Measurements from ENCODE around the gene P2RX3. TPM values are rescaled to one million over a fixed set of nuclear protein-coding genes. Genes with fewer than 3 reads are reported as not detected.
A peak's percentile ranks its signal among the peaks of the same experiment; 100 is the strongest.

Gene P2RX3
- total and polyA plus RNA-seq, 2 experiments from 2014 or later, result 0.15 to 0.35 TPM

DNA sequence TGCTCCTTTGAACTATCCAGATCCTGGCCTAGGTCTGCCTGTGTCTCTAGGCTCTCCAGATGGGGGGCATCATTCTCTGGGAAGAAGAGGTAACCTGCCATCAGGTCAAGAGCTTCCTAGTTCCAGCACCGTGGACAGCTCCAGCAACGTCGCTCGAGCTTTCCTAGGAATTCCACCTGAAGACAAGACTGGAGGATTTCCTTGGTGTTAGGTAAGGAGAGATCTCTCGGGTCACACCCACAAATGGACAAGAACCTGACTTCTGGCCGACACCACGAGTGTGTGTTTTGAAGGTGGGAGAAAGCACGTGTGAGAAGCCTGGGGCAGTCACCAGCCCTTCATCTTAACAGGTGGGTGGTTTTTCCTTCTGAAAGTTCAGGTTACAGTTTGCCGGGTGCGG is 41.6 kb downstream of the P2RX3 start:
- no peak overlapping the region for H3K4me3 ChIP-seq
- peaks cover 10% of the 10 kb centered on the region for H3K27me3 Mint-ChIP-seq (ENCODE audit: insufficient read depth, low read depth, poor library complexity)
- no peak overlapping the region for H3K27ac ChIP-seq (ENCODE audit: low read depth)
- H3K27me3 ChIP-seq (ENCODE audit: insufficient read depth), result no peaks in the 10 kb centered on the region
- ATAC-seq, result peak; percentile 92
- H3F3A ChIP-seq (replicated peaks; ENCODE audit: low read depth), result no peaks in the 10 kb centered on the region
- H4K20me1 ChIP-seq (replicated peaks; ENCODE audit: insufficient read depth), result no peaks in the 10 kb centered on the region
- no peaks in the 10 kb centered on the region for H3K36me3 ChIP-seq (ENCODE audit: insufficient read depth)
- no peak overlapping the region for H2AFZ ChIP-seq
- DNase-seq (ENCODE audit: low spot score), result peak; percentile 93
- no peaks in the 10 kb centered on the region for H3K9me2 ChIP-seq (ENCODE audit: insufficient read depth)
- H3K36me3 Mint-ChIP-seq (ENCODE audit: low read depth), result no peaks in the 10 kb centered on the region
- TF ChIP-seq ZNF462 (CRISPR knock-in tag; IDR thresholded peaks at IDR 0.05) (peak; percentile 78), ZNF331 (CRISPR knock-in tag; IDR thresholded peaks at IDR 0.05; ENCODE audit: low read depth) (no peak), ZNF114 (CRISPR knock-in tag; IDR thresholded peaks at IDR 0.05) (no peak), NANOG (IDR thresholded peaks at IDR 0.05; ENCODE audit: borderline replicate concordance) (no peak), REST (IDR thresholded peaks at IDR 0.05; ENCODE audit: unreplicated experiment) (peak; percentile 96), CREB1 (CRISPR knock-in tag; IDR thresholded peaks at IDR 0.05; ENCODE audit: low read depth) (no peak), EZH2phosphoT487 (IDR thresholded peaks at IDR 0.05; ENCODE audit: unreplicated experiment) (no peak), JUNB (IDR thresholded peaks at IDR 0.05; ENCODE audit: unreplicated experiment) (no peak)
- TF ChIP-seq, protein P1, sequence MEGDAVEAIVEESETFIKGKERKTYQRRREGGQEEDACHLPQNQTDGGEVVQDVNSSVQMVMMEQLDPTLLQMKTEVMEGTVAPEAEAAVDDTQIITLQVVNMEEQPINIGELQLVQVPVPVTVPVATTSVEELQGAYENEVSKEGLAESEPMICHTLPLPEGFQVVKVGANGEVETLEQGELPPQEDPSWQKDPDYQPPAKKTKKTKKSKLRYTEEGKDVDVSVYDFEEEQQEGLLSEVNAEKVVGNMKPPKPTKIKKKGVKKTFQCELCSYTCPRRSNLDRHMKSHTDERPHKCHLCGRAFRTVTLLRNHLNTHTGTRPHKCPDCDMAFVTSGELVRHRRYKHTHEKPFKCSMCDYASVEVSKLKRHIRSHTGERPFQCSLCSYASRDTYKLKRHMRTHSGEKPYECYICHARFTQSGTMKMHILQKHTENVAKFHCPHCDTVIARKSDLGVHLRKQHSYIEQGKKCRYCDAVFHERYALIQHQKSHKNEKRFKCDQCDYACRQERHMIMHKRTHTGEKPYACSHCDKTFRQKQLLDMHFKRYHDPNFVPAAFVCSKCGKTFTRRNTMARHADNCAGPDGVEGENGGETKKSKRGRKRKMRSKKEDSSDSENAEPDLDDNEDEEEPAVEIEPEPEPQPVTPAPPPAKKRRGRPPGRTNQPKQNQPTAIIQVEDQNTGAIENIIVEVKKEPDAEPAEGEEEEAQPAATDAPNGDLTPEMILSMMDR (conservative IDR thresholded peaks at IDR 0.05; ENCODE audit: low read depth in 2 of 2), result 0 out of 4 replicates have a peak, but pooled peaks of 1 of the 2 experiments have one; percentile 9
- no peak overlapping the region for H3K27ac Mint-ChIP-seq
- peaks cover 2% of the 10 kb centered on the region; the same call in 2 of the 3 replicates for H3K4me1 Mint-ChIP-seq
- H3K4me2 ChIP-seq, result no peak overlapping the region
- H3K9me3 Mint-ChIP-seq, result peaks cover 3% of the 10 kb centered on the region; the same call in 1 of the 3 replicates
- no peak overlapping the region for H3K4me3 Mint-ChIP-seq
- no peaks in the 10 kb centered on the region for H3K4me1 ChIP-seq (ENCODE audit: insufficient read depth)
- H3K79me2 ChIP-seq (replicated peaks; ENCODE audit: insufficient read depth), result no peaks in the 10 kb centered on the region
